ENCODE results near the gene WSB1. TPM values are rescaled to one million over a fixed set of nuclear protein-coding genes. Genes with fewer than 3 reads are reported as not detected.
A peak's percentile ranks its signal among the peaks of the same experiment; 100 is the strongest.

WSB1 gene
- total RNA-seq (100 to 1,000 TPM; 356 to 641 (median 467) TPM), polyA plus RNA-seq (10 to 100 TPM; 54.7 to 92.3 (median 86.3) TPM)
- long read RNA-seq, donor 1, full-length matches to known transcripts, result 48 of 153 reads
- long read RNA-seq, donor 1, partial matches to known transcripts, result 105 of 153 reads
- long read RNA-seq, donor 1, other reads (novel, unspliced or antisense), result 0 of 153 reads
- long read RNA-seq, donor 2, full-length matches to known transcripts, result 32 of 119 reads
- long read RNA-seq, donor 2, partial matches to known transcripts, result 87 of 119 reads
- long read RNA-seq, donor 2, other reads (novel, unspliced or antisense), result 0 of 119 reads

GRCh38 chr17:27293898-27294688, at the start of gene WSB1:
Gene WSB1 (plus strand): TSS chr17:27294114. CDS start chr17:27294396, 282 bp downstream.
- Histone ChIP-seq H3K27ac (peak within 1 kb of the TSS; percentile 99 to 100 (median 100)), H3K4me1 (peaks cover 24 to 54% (median 46%) of the 10 kb centered on the region in 6 donors), H3K4me3 (peak within 1 kb of the TSS; percentile 67 to 97 (median 76)), H3K36me3 (peaks cover 0 to 9% (median 0%) of the 10 kb centered on the region in 6 donors), H3K9me3 (no peaks in the 10 kb centered on the region), H3K27me3 (replicated peaks in 1 of 7) (no peaks in the 10 kb centered on the region)
- intact Hi-C loops (cut with DNase I; ENCODE audit: low total_unique reads), result loop anchor here (5.0 kb wide), 1 partner anchor 47 kb away; no protein-coding TSS in a partner anchor
- 0% methylated on average over 27 to 66 of the region's 66 CpGs for WGBS, 5 donors
- DNase-seq, result peak; percentile 99
- peak; percentile 100 for TF ChIP-seq POLR2AphosphoS5 (IDR thresholded peaks at IDR 0.05)
- peak; percentile 97 to 98 (median 98) for TF ChIP-seq POLR2A (IDR thresholded peaks at IDR 0.05)
- peak in 3 of 11 experiments; percentile 8 to 34 (median 30) for TF ChIP-seq CTCF (IDR thresholded peaks at IDR 0.05 in 8 of 11, conservative IDR thresholded peaks at IDR 0.05 in 3 of 11)

- peak; percentile 90 for DNase-seq
- peak overlapping the region in 2 of 8 donors; percentile 9 to 49 for H3K4me3 ChIP-seq
- no peak for TF ChIP-seq POLR2A (IDR thresholded peaks at IDR 0.05)
- peak; percentile 49 to 72 (median 69) for TF ChIP-seq POLR2AphosphoS5 (IDR thresholded peaks at IDR 0.05)
- peak overlapping the region; percentile 5 to 97 (median 91) for H3K27ac ChIP-seq
- intact Hi-C loops (cut with DNase I; ENCODE audit: low total_unique reads), result loop anchor here (5.0 kb wide), 1 partner anchor 48 kb away; the partner anchor contains the start of gene WSB1
- peaks cover 3 to 88% (median 52%) of the 10 kb centered on the region in 6 donors for H3K4me1 ChIP-seq
- H3K27me3 ChIP-seq (replicated peaks in 1 of 7), result no peaks in the 10 kb centered on the region
- H3K9me3 ChIP-seq, result no peaks in the 10 kb centered on the region
- no peaks in the 10 kb centered on the region for H3K36me3 ChIP-seq
- WGBS, 5 donors, result 41 to 65% (median 48%) methylated on average over 16 of the region's 16 CpGs
These were observed 49.3 kb upstream of the WSB1 start for GRCh38 chr17:27244491-27245223.

- H3K27ac ChIP-seq, result peak overlapping the region; percentile 5 to 97 (median 91)
- peaks cover 3 to 82% (median 48%) of the 10 kb centered on the region in 6 donors for H3K4me1 ChIP-seq
- peak; percentile 94 for DNase-seq
- WGBS, 5 donors, result 4 to 16% (median 9%) methylated on average over 5 to 7 of the region's 7 CpGs
- H3K27me3 ChIP-seq (replicated peaks in 1 of 7), result no peaks in the 10 kb centered on the region
- TF ChIP-seq POLR2A (IDR thresholded peaks at IDR 0.05) (no peak), CTCF (IDR thresholded peaks at IDR 0.05 in 8 of 11, conservative IDR thresholded peaks at IDR 0.05 in 3 of 11) (peak; percentile 45 to 90 (median 76)), POLR2AphosphoS5 (IDR thresholded peaks at IDR 0.05) (peak; percentile 72 to 87 (median 81))
- H3K9me3 ChIP-seq, result no peaks in the 10 kb centered on the region
- intact Hi-C loops (cut with DNase I; ENCODE audit: low total_unique reads), result loop anchor here (5.0 kb wide), 1 partner anchor 47 kb away; the partner anchor contains the start of gene WSB1
- peak overlapping the region in 2 of 8 donors; percentile 9 to 49 for H3K4me3 ChIP-seq
- H3K36me3 ChIP-seq, result no peaks in the 10 kb centered on the region
These were observed 48.7 kb upstream of the WSB1 start for GRCh38 chr17:27245230-27245696.

- H3K27me3 ChIP-seq (replicated peaks in 1 of 7), result no peaks in the 10 kb centered on the region
- no peak for DNase-seq
- no peaks in the 10 kb centered on the region for H3K9me3 ChIP-seq
- TF ChIP-seq CTCF (IDR thresholded peaks at IDR 0.05 in 8 of 11, conservative IDR thresholded peaks at IDR 0.05 in 3 of 11) (no peak), POLR2A (IDR thresholded peaks at IDR 0.05) (no peak), POLR2AphosphoS5 (IDR thresholded peaks at IDR 0.05) (no peak)
- no peaks in the 10 kb centered on the region for H3K36me3 ChIP-seq
- no peak overlapping the region for H3K4me3 ChIP-seq
- intact Hi-C loops (cut with DNase I; ENCODE audit: low total_unique reads), result loop anchor here (5.0 kb wide), 1 partner anchor 46 kb away; the partner anchor contains the start of gene WSB1
- H3K4me1 ChIP-seq, result peaks cover 3 to 70% (median 44%) of the 10 kb centered on the region in 6 donors
- H3K27ac ChIP-seq, result peak overlapping the region in 6 of 8 donors; percentile 74 to 97 (median 91)
These were observed 47.4 kb upstream of the WSB1 start for GRCh38 chr17:27246537-27246936.

All from spleen (tissue), 13 donors.